Measurements from ENCODE around the gene PRKG1.
A peak's percentile ranks its signal among the peaks of the same experiment; 100 is the strongest.
"Not testable (repeated sequence)": the region's sequence is repeated elsewhere in the genome, so short reads cannot be mapped to it uniquely, and the experiment has no call there.

Gene PRKG1

DNA sequence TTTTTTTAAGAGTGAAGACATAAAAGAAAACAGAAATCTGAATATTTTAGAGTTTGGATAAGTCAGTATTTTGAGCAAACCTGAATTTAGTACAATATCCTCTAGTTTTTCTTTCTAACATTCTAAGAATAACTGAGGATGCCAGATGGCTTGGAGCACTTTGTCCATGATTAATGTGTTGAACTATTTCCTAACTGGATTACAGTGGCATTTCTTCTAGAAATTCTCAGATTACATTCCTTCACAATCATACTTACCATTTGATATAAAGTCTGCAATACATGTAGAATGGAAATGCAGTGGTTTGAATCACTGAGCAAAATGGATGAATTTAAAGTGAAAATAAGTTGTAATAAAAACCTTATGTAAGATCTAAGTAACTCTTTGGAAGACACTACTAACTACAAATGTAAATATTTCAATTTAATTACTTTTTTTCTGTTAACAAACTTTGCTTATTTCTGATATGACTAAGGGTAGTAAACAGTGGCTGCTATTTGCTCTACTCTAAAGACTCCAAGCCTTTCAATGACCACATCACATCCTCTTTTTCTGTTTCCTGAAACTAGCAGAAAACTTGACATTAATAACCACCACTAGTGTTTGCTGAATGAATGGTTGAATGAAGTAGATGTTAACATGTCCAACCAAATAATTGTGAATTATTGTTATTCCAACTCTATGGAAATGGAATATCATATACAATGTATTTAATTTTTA is 102.8 kb downstream of the PRKG1 start:
- peak in 1 of 4 experiments; percentile 1 for DNase-seq

- no peak for DNase-seq
These were observed 104.3 kb downstream of the PRKG1 start for GRCh38 chr10:51178634-51179033.

DNA sequence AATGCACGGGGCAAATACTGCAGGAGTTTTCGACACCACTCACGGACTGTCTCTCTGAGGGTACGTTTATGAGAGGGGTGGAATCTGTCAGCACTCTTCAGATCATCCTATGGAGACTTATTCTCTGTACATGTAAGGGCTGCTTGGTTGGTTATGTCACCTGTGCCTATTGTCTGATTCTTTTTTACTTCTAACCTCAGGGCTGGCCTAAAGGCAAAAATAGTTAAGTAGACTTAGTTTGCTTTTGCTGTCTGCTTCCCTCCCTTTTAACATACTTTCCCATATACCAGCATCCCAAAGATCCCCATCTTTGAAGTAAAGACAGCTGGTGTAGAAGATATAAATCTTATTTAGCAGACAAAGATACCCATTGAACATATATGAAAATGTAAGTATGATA is 105.9 kb downstream of the PRKG1 start:
- DNase-seq, result no peak

- DNase-seq, result no peak
These were observed 109.5 kb downstream of the PRKG1 start for GRCh38 chr10:51183783-51184182.

DNA sequence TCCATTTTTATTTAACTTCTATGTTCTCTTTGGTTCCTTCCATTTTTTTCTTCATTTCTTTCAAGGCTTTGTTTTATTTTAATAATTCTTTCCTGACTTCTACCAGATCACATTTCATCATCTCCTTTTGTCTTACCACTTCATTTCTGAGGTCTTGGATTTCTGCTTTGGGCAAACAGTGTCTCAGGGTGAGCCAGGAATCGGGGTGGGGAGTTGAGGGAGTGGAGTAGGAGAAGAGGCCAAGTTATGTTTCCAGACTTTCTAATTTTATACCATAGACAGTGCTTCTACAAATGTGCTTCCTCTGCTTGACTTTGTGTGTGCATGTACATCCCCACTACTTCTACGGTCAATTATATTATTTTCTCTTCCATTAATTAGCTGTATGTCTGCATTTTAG is 112.1 kb downstream of the PRKG1 start:
- no peak for DNase-seq

- DNase-seq, result no peak
These were observed 113.7 kb downstream of the PRKG1 start for GRCh38 chr10:51188008-51188407.

GRCh38 chr10:51188866-51189265 is 114.6 kb downstream of the PRKG1 start:
- no peak for DNase-seq

GRCh38 chr10:51196508-51197175 is 122.4 kb downstream of the PRKG1 start:
- no peak for DNase-seq

GRCh38 chr10:51198170-51198569 is 123.9 kb downstream of the PRKG1 start:
- DNase-seq, result no peak

- DNase-seq, result no peak
These were observed 127.7 kb downstream of the PRKG1 start for GRCh38 chr10:51201947-51202346.

GRCh38 chr10:51203359-51203758 is 129.1 kb downstream of the PRKG1 start:
- DNase-seq, result no peak

- no peak for DNase-seq
These were observed 129.8 kb downstream of the PRKG1 start for GRCh38 chr10:51204066-51204465.

GRCh38 chr10:51204701-51205100 is 130.4 kb downstream of the PRKG1 start:
- no peak for DNase-seq

- DNase-seq, result no peak
These were observed 132.2 kb downstream of the PRKG1 start for GRCh38 chr10:51206500-51206899.

DNA sequence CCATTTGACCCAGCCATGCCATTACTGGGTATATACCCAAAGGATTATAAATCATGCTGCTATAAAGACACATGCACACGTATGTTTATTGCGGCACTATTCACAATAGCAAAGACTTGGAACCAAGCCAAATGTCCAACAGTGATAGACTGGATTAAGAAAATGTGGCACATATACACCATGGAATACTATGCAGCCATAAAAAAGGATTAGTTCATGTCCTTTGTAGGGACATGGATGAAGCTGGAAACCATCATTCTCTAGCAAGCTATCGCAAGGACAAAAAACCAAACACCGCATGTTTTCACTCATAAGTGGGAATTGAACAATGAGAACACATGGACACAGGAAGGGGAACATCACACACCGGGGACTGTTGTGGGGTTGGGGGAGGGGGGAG is 138.7 kb downstream of the PRKG1 start:
- DNase-seq, result not testable (repeated sequence)

DNA sequence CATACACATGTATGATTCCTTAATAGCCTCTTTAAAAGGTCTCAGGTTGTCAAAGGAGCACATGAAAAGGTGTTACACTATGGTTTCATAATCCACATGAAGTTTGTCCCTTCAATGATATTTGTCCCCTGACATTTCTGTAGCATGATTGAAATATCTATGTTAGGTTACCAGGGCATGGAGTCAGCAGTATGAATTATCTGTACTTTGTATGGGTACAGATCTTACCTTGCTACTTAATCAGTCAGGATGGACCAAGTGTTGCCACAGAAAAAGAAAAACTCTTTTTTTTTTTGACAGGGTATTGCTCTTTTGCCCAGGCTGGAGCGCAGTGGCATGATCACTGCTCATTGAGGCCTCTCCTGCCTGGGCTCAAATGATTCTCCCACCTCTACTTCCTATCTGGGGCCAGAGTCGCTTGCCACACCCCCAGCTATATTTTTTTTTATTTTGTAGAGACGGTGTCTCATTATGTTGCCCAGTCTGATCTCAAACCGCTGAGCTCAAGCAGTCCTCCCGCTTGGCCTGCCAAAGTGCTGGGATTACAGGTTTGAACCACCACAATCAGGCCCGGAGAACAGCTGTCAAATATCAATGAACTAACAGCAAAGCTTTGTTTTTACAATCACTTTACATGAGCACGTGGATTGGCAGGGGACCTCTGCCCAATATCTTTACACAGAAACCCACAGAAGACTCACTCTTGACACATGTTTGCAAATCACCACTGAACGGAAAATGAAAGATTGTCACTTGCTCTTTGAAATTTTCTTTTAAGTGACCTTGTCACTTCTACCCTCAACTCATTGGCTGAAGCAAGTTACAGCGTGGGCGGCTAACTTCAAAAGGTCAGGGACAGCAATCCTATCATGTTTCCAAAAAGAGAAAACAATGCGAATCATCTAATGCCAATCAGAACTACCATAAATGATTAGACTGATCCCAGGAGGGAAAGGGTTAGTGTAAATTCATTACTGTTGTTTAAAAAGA is 140.2 kb downstream of the PRKG1 start:
- DNase-seq, result no peak

DNA sequence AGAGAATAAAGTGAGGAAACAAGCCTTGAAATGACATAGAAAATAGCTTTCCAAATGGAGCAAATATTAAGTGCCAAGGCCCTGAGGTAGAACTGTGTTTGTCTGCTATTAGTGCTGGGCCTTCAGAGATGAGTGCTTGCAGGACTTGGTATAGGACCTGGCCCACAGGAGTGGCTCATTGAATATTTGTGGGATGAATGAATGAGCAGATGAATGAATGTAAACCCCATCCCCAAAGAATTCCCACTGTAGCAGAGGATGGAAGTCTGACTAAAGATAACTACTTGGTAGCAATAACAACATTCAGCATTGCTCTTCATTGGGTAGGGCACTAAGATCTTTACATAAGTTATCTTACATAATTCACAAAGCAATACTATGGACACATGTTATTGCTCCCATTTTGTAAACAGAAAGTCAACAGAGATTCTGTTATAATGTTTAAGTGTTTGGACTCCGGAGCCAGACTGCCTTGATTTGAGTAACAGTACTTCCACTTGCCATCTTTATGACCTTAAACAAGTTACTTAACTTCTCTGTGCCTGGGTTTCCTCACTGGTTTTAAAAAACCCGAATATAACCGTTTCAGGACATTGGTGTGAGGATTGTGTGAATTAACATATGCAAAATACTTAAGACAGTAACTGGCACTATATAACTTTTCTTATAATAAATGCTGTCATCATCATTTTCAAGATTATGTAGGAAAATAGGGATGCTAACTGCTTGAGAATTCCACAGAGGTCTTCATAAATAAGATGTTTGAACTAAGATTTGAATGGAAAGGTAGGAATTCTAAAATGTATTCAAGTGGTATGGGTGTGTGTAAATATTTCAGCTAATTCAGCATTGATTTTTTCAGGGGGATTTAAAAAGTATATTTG is 141.9 kb downstream of the PRKG1 start:
- DNase-seq, result no peak

- DNase-seq, result no peak
These were observed 143.2 kb downstream of the PRKG1 start for GRCh38 chr10:51217505-51217904.

DNA sequence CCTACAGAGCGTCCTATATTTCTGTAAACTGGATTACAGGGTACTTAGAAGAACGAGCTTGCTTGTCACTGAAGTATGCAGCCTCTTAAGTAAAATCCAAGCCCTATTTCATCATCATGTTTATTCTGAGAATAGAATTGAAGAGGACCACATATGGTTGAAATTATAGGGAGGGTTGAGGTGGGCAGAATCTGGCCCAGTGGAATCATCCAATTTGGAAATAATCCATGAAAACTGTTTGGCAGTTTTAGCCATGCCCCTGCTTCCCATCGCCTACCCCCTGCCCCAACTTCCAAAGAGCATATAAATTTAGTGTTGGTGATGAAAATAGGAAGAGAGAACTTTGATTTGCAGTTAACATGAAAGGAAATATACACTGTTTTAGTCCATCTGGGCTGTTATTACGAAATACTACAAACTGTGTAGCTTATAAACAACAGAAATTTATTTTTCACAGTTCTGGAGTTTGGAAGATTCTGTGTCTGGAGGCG is 150.4 kb downstream of the PRKG1 start:
- no peak for DNase-seq

- DNase-seq, result no peak
These were observed 153.8 kb downstream of the PRKG1 start for GRCh38 chr10:51227897-51228713.

DNA sequence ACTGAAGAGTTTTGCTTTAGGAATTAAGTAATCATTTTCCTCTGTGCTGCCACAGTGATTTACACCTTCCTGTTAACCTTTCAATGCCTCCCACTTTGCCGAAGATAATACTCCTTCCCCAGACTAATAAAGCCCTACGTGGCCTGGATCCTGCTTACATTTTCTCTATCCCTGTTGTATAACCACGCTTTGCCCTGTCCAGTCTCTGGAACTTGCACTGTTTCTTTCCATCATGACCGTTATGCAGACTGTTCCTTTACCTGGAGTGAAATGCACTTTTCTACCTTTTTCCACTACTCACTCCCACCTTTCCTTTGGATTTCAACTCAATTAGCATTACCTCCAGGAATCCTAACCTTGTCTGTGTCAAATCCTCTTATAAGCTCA is 154.4 kb downstream of the PRKG1 start:
- DNase-seq, result no peak
